Measurements from ENCODE around the gene KIAA1191.

The KIAA1191 gene

GRCh38 chr5:176381979-176382378, 20.4 kb upstream of the KIAA1191 start:
- TF ChIP-seq, protein P1, sequence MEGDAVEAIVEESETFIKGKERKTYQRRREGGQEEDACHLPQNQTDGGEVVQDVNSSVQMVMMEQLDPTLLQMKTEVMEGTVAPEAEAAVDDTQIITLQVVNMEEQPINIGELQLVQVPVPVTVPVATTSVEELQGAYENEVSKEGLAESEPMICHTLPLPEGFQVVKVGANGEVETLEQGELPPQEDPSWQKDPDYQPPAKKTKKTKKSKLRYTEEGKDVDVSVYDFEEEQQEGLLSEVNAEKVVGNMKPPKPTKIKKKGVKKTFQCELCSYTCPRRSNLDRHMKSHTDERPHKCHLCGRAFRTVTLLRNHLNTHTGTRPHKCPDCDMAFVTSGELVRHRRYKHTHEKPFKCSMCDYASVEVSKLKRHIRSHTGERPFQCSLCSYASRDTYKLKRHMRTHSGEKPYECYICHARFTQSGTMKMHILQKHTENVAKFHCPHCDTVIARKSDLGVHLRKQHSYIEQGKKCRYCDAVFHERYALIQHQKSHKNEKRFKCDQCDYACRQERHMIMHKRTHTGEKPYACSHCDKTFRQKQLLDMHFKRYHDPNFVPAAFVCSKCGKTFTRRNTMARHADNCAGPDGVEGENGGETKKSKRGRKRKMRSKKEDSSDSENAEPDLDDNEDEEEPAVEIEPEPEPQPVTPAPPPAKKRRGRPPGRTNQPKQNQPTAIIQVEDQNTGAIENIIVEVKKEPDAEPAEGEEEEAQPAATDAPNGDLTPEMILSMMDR (IDR thresholded peaks at IDR 0.05) = no peak

- TF ChIP-seq, protein P1 (IDR thresholded peaks at IDR 0.05) = no peak
These were observed 19.9 kb upstream of the KIAA1191 start for GRCh38 chr5:176381423-176381822.

DNA sequence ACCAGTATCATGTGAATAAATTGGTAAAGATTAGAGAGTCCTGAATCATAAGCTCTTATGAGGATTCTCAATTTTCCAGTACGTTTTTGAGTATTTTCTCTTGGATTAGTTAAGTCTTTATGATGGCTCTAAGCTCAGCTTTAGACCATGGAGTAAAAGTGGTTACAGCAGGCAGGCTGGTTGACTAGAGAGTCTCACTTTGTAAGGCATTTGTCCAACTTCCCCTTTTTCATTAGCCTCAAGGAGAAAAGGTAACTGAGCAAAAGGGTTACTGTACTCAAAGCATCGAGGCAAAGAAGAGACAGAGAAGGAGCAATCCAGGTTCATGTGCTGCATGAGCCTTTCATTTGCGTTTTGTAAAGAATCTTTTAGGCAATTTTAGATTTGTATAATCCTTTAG, 18.3 kb upstream of the KIAA1191 start:
- TF ChIP-seq, protein P1 (IDR thresholded peaks at IDR 0.05) = no peak

GRCh38 chr5:176373100-176373818, 11.7 kb upstream of the KIAA1191 start:
- TF ChIP-seq, protein P1 (IDR thresholded peaks at IDR 0.05) = no peak

DNA sequence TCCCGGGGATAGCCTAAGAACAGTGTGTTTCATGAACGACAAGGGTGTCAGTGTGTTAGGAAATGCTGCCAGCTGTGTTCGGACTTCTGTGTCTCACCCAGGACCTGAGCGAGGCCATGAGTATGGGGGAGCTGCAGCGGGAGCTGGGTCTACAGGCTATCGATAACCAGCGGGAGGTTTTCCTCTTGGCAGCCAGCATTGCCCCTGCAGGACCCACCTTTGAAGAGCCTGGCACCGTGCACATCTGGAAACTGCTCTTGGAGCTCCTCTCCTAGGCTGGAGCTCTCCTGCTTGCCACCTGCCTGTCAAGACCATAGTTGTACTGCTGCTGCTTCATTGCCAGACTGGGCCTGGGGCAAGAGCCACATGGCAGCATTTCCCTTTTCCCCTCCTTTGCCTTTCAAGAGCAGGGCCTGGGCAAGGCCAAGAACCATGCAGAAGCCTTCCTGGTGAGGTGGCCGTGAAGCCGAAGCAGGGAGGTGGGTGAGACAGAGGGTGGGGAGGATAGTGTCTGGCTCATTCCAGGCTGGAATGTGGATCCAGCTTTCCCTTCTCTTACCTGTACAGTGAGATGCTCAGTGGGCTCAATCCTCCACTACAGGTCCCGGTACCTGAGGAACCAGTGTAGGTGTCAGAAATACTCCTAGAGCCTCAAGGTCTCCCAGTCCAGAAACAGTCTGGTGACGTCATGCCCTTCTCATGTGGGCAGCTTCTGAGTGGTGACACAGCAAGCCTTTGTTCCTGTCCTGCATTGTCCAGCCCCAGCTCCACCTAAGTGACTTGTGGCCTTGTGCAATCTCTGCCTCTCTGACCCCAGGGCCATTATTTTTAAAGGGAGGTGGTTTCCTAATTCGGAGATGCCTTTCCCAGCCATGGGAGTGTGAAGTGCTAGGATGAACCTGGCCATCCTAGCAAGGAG, 10.3 kb upstream of the KIAA1191 start:
- TF ChIP-seq, protein P1 (IDR thresholded peaks at IDR 0.05) = no peak

DNA sequence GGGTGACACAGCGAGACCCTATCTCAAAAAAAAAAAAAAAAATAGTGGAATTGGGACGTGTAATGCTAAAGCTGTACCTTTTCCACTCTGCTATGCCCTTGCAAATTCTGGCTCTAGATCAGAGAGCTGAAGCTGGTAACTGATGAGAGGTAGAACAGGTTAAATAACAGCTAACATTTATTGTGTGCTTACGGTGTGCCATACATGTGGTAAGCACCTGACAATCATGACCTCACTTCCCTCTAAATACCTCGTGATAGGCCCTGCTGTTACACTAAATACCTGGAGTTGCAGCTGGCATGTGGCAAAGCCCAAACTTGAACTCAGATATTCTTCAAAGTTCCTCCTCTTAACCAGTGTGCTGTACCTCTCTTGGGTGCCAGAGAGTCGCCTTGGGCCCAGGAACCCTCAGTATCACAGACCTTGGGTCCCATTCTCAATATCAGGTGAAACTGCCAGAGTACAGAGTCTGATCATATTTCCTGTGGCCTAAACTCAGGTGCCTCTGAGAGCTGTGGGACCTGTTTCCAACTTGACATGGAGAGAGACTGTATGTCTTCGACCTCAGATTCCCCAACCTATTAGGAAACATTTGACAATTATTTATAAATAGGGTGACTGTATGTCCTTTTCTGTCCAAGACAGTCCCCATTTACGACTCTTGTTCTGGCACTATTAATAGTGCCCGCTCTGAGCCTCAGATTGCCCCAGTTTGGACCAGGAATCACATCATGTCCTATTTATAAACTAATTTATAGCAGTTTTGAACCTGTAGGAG, 8.6 kb upstream of the KIAA1191 start:
- TF ChIP-seq, protein P1 (IDR thresholded peaks at IDR 0.05) = no peak

GRCh38 chr5:176368726-176369125, 7.2 kb upstream of the KIAA1191 start:
- TF ChIP-seq, protein P1 (IDR thresholded peaks at IDR 0.05) = no peak

Measured in LNCAP (cell line).